GM23248 (cell line): Measurements from ENCODE around the gene SEL1L.

Experiments used
- EZH2 ChIP-seq: fragments of 200-600 bp; sonication (generic); IDR thresholded peaks from 2 replicates; pipeline ENCODE4 v1.6.1; 2018; ENCODE audit warnings: antibody characterized with exemption, mild to moderate bottlenecking; ENCODE audit not compliant: insufficient read depth, poor library complexity, severe bottlenecking
- EZH2phosphoT487 ChIP-seq: fragments of 200-600 bp; sonication (generic); IDR thresholded peaks from 2 replicates; pipeline ENCODE4 v1.6.1; 2018; ENCODE audit warnings: antibody characterized with exemption, moderate library complexity, mild to moderate bottlenecking, low read depth; ENCODE audit not compliant: insufficient read depth

GRCh38 chr14:81523016-81523415 is 10.6 kb downstream of the SEL1L start:
- TF ChIP-seq EZH2 (no peak), EZH2phosphoT487 (no peak)
